Breast epithelium (tissue), 3 donors: Measurements from ENCODE around the gene GP9.

Experiments
- POLR2A ChIP-seq: fragments of 450-650 bp; IDR thresholded peaks from one replicate; pipeline ENCODE4 v1.6.1; 2016; ENCODE audit warnings: antibody characterized with exemption, mild to moderate bottlenecking, moderate library complexity
- POLR2AphosphoS5 ChIP-seq, 3 donors: sonication (generic); formaldehyde crosslinking; IDR thresholded peaks; one replicate each; pipeline ENCODE4 v1.6.1; 2017; ENCODE audit warnings: antibody characterized with exemption in 3 of 3
- TF ChIP-seq, protein P1 (sequence below), 3 donors: fragments of 450-650 bp; IDR thresholded peaks; one replicate each; pipeline ENCODE4 v1.5.1; 2016 to 2017; ENCODE audit warnings: antibody characterized with exemption in 3 of 3, mild to moderate bottlenecking in 3 of 3, moderate library complexity in 3 of 3

DNA sequence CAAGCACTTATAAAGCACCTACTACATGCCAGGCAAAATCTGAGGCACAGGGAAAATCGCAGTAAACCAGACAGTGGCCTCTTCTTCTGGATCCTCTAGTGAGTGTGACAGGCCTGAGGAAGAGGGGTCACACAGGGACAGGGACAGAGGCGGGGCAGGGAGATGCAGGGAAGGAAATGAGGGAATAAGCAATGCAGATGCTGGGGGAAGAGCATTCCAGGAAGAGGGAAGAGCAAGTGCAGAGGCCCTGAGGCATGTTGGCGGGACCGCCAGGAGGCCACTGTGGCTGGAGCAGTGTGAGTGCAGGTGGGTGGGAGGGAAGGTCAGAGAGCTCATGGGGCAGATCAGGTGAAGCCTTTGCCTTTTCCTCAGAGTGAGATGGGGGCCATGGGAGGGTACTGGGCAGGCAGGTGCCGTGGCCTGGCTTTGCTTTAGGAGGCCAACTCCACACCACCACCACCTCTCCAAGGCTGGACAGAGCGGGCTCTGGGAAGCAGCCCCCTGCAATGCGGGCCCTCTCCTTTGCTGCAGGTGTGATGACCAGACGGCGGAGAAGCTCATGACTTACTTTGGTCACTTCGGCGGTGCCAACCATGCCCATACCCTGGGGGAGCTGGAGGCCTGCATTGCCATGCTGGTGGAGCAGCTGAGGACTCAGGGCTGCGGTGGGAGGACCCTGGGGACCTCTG lies 26.8 kb upstream of the GP9 start:
- TF ChIP-seq, protein P1, sequence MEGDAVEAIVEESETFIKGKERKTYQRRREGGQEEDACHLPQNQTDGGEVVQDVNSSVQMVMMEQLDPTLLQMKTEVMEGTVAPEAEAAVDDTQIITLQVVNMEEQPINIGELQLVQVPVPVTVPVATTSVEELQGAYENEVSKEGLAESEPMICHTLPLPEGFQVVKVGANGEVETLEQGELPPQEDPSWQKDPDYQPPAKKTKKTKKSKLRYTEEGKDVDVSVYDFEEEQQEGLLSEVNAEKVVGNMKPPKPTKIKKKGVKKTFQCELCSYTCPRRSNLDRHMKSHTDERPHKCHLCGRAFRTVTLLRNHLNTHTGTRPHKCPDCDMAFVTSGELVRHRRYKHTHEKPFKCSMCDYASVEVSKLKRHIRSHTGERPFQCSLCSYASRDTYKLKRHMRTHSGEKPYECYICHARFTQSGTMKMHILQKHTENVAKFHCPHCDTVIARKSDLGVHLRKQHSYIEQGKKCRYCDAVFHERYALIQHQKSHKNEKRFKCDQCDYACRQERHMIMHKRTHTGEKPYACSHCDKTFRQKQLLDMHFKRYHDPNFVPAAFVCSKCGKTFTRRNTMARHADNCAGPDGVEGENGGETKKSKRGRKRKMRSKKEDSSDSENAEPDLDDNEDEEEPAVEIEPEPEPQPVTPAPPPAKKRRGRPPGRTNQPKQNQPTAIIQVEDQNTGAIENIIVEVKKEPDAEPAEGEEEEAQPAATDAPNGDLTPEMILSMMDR (IDR thresholded peaks at IDR 0.05), result no peak
- TF ChIP-seq POLR2A, result no peak
- TF ChIP-seq POLR2AphosphoS5 (IDR thresholded peaks at IDR 0.05), result no peak
